GM12878 (cell line): Measurements from ENCODE around the gene CTNNA2. TPM values are rescaled to one million over a fixed set of nuclear protein-coding genes. Genes with fewer than 3 reads are reported as not detected.

Experiments
- ATAC-seq: fragments of 200-7000 bp; cut with Tn5 transposase; 3 replicates; pipeline ENCODE4 v1.9.1; 2020; ENCODE audit warnings: mild to moderate bottlenecking, moderate library complexity
- BruUV-seq: library from RNA; stranded (reverse); fragments of 400-500 nt; replicated peaks from 2 replicates; lab custom pipeline; 2021; lab: Mats Ljungman, UMichigan
- CTCF ChIA-PET: fragments of 300-600 bp; sonication (Branson Sonifier 250); formaldehyde crosslinking; extraction: SDS; loops from one replicate; lab custom pipeline; 2021; ENCODE audit warnings: inconsistent platforms; lab: Yijun Ruan, JAX
- POLR2A ChIA-PET: fragments of 350-600 bp; formaldehyde crosslinking; extraction: SDS; loops from one replicate; lab custom pipeline; 2021; ENCODE audit warnings: inconsistent platforms; lab: Charles Lee
- RAD21 ChIA-PET: fragments of 300-600 bp; sonication (Branson Sonifier 250); formaldehyde crosslinking; loops from one replicate; lab custom pipeline; 2023; ENCODE audit warnings: antibody characterized with exemption; ENCODE audit not compliant: unreplicated experiment; lab: Charles Lee
- SMC1A ChIA-PET: fragments of 300-600 bp; sonication (Branson Sonifier 250); formaldehyde crosslinking; loops from one replicate; lab custom pipeline; 2023; ENCODE audit not compliant: unreplicated experiment, uncharacterized antibody; lab: Charles Lee
- DNase-seq: peaks from one replicate; pipeline ENCODE4 v3.0.0-alpha.2; 2011; ENCODE audit warnings: low read depth, low spot score
- FAIRE-seq: peaks from 3 replicates; lab custom pipeline; 2011; peaks lifted over from hg19 to GRCh38; lab: Jason Lieb, UNC
- H2AFZ ChIP-seq: 2 replicates; pipeline ENCODE4 v1.6.0; 2011; ENCODE audit warnings: low read depth, low read length, control low read depth; ENCODE audit not compliant: control insufficient read depth
- H3K27ac ChIP-seq: 2 replicates; pipeline ENCODE4 v1.5.1; 2011; ENCODE audit warnings: control low read depth; ENCODE audit not compliant: control insufficient read depth, insufficient read depth
- H3K27me3 ChIP-seq, 2 experiments: replicated peaks in 1 of 2; 2 replicates each; pipeline versions ENCODE4 v1.6.0 to v1.6.1; 2011; ENCODE audit warnings: low read length in 1 of 2; ENCODE audit not compliant: control insufficient read depth in 2 of 2, insufficient read depth in 2 of 2
- H3K36me3 ChIP-seq, 2 experiments: 2 replicates each; pipeline ENCODE4 v1.5.1; 2011; ENCODE audit warnings: low read length in 1 of 2; ENCODE audit not compliant: control insufficient read depth in 2 of 2, insufficient read depth in 2 of 2
- H3K4me1 ChIP-seq: 2 replicates; pipeline ENCODE4 v1.6.1; 2011; ENCODE audit warnings: mild to moderate bottlenecking, low read length, moderate library complexity, mixed read lengths; ENCODE audit not compliant: control insufficient read depth, insufficient read depth
- H3K4me2 ChIP-seq: 2 replicates; pipeline ENCODE4 v1.6.0; 2011; ENCODE audit warnings: control low read depth; ENCODE audit not compliant: control insufficient read depth, insufficient read depth
- H3K4me3 ChIP-seq: fragments of 200-600 bp; sonication (generic); 2 replicates; pipeline ENCODE4 v1.5.1; 2016
- H3K79me2 ChIP-seq: 2 replicates; pipeline ENCODE4 v1.6.0; 2011; ENCODE audit warnings: low read length; ENCODE audit not compliant: control insufficient read depth, insufficient read depth
- H3K9ac ChIP-seq: 2 replicates; pipeline ENCODE4 v1.8.0; 2011; ENCODE audit warnings: low read length, control low read depth, mixed read lengths; ENCODE audit not compliant: control insufficient read depth, insufficient read depth
- H3K9me3 ChIP-seq: replicated peaks from 3 replicates; pipeline ENCODE4 v1.5.1; 2011; ENCODE audit warnings: mild to moderate bottlenecking, low read length; ENCODE audit not compliant: control insufficient read depth, insufficient read depth
- H4K20me1 ChIP-seq: 2 replicates; pipeline ENCODE4 v1.6.0; 2011; ENCODE audit not compliant: control insufficient read depth, insufficient read depth
- ATF7 ChIP-seq: fragments of 450-650 bp; IDR thresholded peaks from 2 replicates; pipeline ENCODE4 v1.6.1; 2016; ENCODE audit warnings: low read depth, mild to moderate bottlenecking
- CBFB ChIP-seq: IDR thresholded peaks from 2 replicates; pipeline ENCODE4 v1.6.1; 2016; ENCODE audit warnings: antibody characterized with exemption, low read depth
- HDAC6 ChIP-seq: fragments of 200-600 bp; sonication (generic); IDR thresholded peaks from one replicate; pipeline ENCODE4 v1.8.0; 2017; ENCODE audit warnings: antibody characterized with exemption; ENCODE audit not compliant: unreplicated experiment
- MEF2B ChIP-seq: fragments of 450-650 bp; IDR thresholded peaks from 2 replicates; pipeline ENCODE4 v1.6.1; 2018; ENCODE audit warnings: mild to moderate bottlenecking, moderate library complexity; ENCODE audit not compliant: partially characterized antibody, poor library complexity, severe bottlenecking
- NR2C1 ChIP-seq: fragments of 450-650 bp; IDR thresholded peaks from 2 replicates; pipeline ENCODE4 v1.6.1; 2017; ENCODE audit warnings: antibody characterized with exemption, mild to moderate bottlenecking, moderate library complexity
- RELA ChIP-seq: fragments of 450-650 bp; IDR thresholded peaks from 2 replicates; pipeline ENCODE4 v1.8.0; 2014; ENCODE audit warnings: borderline replicate concordance; ENCODE audit not compliant: partially characterized antibody
- RUNX3 ChIP-seq: IDR thresholded peaks from 2 replicates; pipeline ENCODE4 v1.6.1; 2012; ENCODE audit warnings: low read length, inconsistent platforms
- SRF ChIP-seq, 2 experiments: IDR thresholded peaks; 2 replicates each; pipeline ENCODE4 v1.6.1; 2011; ENCODE audit warnings: low read depth in 2 of 2, low read length in 2 of 2, mild to moderate bottlenecking in 1 of 2, moderate library complexity in 1 of 2
- USF1 ChIP-seq: IDR thresholded peaks from 2 replicates; pipeline ENCODE4 v1.6.1; 2011; ENCODE audit warnings: borderline replicate concordance, low read depth, mild to moderate bottlenecking, moderate library complexity, mixed read lengths, low read length; ENCODE audit not compliant: insufficient read depth; ENCODE audit errors: extremely low read length
- WGBS: methylation state at CpG from one replicate; pipeline ENCODE4 v1.1.6; 2016; ENCODE audit warnings: low lambda C conversion rate; ENCODE audit not compliant: insufficient replicate concordance, insufficient coverage; ENCODE audit errors: missing lambda C conversion rate; 5-methylcytosine and 5-hydroxymethylcytosine counted together
- in situ Hi-C: fragments of 300-500 bp; cut with MboI; formaldehyde crosslinking; loops from 9 replicates; pipeline ENCODE4 v1.14.3; 2018; ENCODE audit warnings: mixed read lengths
- intact Hi-C: fragments of 100-400 bp; cut with micrococcal nuclease; formaldehyde crosslinking; loops from one replicate; pipeline ENCODE4 v1.14.2; 2022; ENCODE audit not compliant: unreplicated experiment
- microRNA-seq: library from miRNA; unstranded; fragments of <30 nt; microRNA quantifications from one replicate; pipeline ENCODE4, GENCODE V29; 2018
- polyA plus RNA-seq, 11 experiments: library from polyadenylated mRNA; depleted of rRNA in 4 of 11; unstranded in 6 of 11; stranded (reverse) in 5 of 11; fragments of >200 nt; fragmentation: Nextera tagmentation in 4 of 11; fragmentation: Illumina TruSeq in 1 of 11; extraction: Ambion mirVana in 4 of 11; extraction: Trizol in 1 of 11; gene quantifications; 1 replicate in 1 of 11; 2 replicates in 10 of 11; pipeline versions ENCODE4 v1.2.1 to v1.2.3, GENCODE V29; 2011 to 2016; ENCODE audit warnings: inconsistent platforms in 2 of 11, missing spikeins in 2 of 11, low read depth in 1 of 11
- small RNA-seq: library from RNA; depleted of rRNA; stranded (forward); fragments of <200 nt; gene quantifications from one replicate; pipeline ENCODE3, GENCODE V24; 2014
- total RNA-seq, 4 experiments: library from RNA; depleted of rRNA in 3 of 4; stranded (reverse); fragments of >200 nt in 3 of 4; fragmentation: Illumina TruSeq in 1 of 4; extraction: Trizol in 1 of 4; gene quantifications; 2 replicates each; pipeline versions ENCODE4 v1.2.1 to v1.2.3, GENCODE V29; 2013 to 2021

CTNNA2 gene
- total and polyA plus RNA-seq, 10 of the 15 experiments (the other 5 are each of a cell fraction or from before 2014, with no cell fraction given), result 2.4 to 36.2 (median 6.6) TPM

DNA sequence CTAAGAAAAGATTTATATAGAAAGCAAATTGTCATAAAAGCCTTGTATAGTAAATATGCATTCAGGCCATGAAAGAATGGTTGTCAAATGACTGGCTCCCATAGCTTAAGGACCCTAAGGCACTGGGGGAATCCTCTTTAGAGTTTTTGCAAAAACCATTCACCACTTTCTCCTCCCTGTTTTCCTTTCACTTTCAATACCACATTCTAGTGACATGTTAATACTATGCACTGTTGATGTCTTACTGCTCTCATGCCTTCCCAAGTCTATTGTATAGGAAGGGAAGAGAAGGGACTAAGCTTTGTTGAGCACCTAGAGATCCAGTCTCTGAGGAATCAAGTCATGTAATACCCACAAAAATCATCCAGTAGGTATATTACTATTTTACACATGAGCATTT lies 1174.7 kb downstream of the CTNNA2 start:
- FAIRE-seq (no peak), ATAC-seq (peak; percentile 91), DNase-seq (peak; percentile 13)
- TF ChIP-seq SRF (IDR thresholded peaks at IDR 0.05; ENCODE audit: low read depth in 2 of 2, low read length in 2 of 2) (no peak), CBFB (no peak), MEF2B (peak; percentile 42), NR2C1 (no peak), ATF7 (0 out of 2 replicates have a peak, but pooled peaks have one; percentile 30), USF1 (no peak)
- H3K9me3 ChIP-seq, result no peaks in the 10 kb centered on the region
- H3K27me3 ChIP-seq, result no peaks in the 10 kb centered on the region
- SMC1A ChIA-PET, result interaction anchor here (0.5 to 1.4 kb wide), 6 partner anchors 10 to 362 kb away, joined by 3 to 4 read pairs (median 4); no protein-coding TSS in a partner anchor
- H3K27ac ChIP-seq, result no peak overlapping the region
- H3K79me2 ChIP-seq, result no peaks in the 10 kb centered on the region
- H3K36me3 ChIP-seq, result no peaks in the 10 kb centered on the region
- POLR2A ChIA-PET, result no interaction called here
- no peaks in the 10 kb centered on the region for H3K4me1 ChIP-seq
- in situ Hi-C loops, result no loop called here
- no peak overlapping the region for H3K4me3 ChIP-seq
- CTCF ChIA-PET, result interaction anchor here (0.9 kb wide), 1 partner anchor 362 kb away, joined by 3 read pairs; no protein-coding TSS in a partner anchor
- H2AFZ ChIP-seq, result no peak overlapping the region
- no peaks in the 10 kb centered on the region for H4K20me1 ChIP-seq
- H3K4me2 ChIP-seq, result no peak overlapping the region
- intact Hi-C loops, result no loop called here
- no TSS peak for BruUV-seq
- RAD21 ChIA-PET, result no interaction called here
- H3K9ac ChIP-seq, result no peak overlapping the region

DNA sequence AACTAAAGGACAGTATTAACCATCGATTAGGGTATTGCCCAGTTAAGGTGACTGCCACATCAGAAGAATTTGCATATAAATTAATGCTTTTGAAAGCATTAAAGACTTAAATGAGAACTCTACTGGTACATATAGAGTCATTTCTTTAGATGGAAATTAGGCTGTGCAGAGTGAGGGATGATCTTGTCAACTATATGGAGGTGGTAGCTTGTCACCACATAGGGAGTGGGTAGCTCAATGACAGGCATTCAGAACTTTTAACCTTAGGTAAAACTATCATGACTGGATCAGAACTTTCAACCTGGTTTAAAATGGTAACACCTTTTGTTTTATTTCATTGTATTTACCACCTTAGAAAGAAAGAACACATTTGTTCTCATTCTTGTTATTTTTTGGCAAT lies 1176.3 kb downstream of the CTNNA2 start:
- 0% methylated on average over 1 of the region's 1 CpG for WGBS
- FAIRE-seq, result no peak
- Histone ChIP-seq H3K27ac (no peak overlapping the region), H3K27me3 (no peaks in the 10 kb centered on the region), H3K9me3 (no peaks in the 10 kb centered on the region), H2AFZ (no peak overlapping the region), H4K20me1 (no peaks in the 10 kb centered on the region), H3K36me3 (no peaks in the 10 kb centered on the region), H3K4me2 (no peak overlapping the region), H3K4me3 (no peak overlapping the region), H3K9ac (no peak overlapping the region), H3K4me1 (no peaks in the 10 kb centered on the region), H3K79me2 (no peaks in the 10 kb centered on the region)
- SMC1A ChIA-PET, result no interaction called here
- POLR2A ChIA-PET, result no interaction called here
- in situ Hi-C loops (no loop called here), intact Hi-C loops (no loop called here)
- no peak for TF ChIP-seq RUNX3
- no peak for TF ChIP-seq RELA
- no peak for TF ChIP-seq HDAC6
- BruUV-seq, result no TSS peak
- CTCF ChIA-PET, result interaction anchor here (1.2 kb wide), 1 partner anchor 43 kb away, joined by 3 read pairs; no protein-coding TSS in a partner anchor
- ATAC-seq, result no peak
- DNase-seq, result no peak
- RAD21 ChIA-PET, result no interaction called here

Small RNA genes within 50 kb of the gene (microRNA-seq; reads per million reads assigned to microRNA genes)
- gene MIR4264, result not detected
- not detected for gene MIR8080

Small RNA genes within 50 kb of the gene (small RNA-seq; reads per million reads assigned to genes)
- gene MIR4264 (not detected), gene MIR8080 (not detected), gene RNU6-561P (not detected)
